Measurements from ENCODE around the gene A3GALT2.

- TF ChIP-seq CTCF (IDR thresholded peaks at IDR 0.05) (no peak), EP300 (IDR thresholded peaks at IDR 0.05) (no peak), POLR2A (IDR thresholded peaks at IDR 0.05) (no peak)
Measured at GRCh38 chr1:33286451-33287185, 34.3 kb downstream of the A3GALT2 start.

All from ovary (tissue), 3 donors.